Spleen (tissue), 7 donors: ENCODE results near the gene MYH2.

ENCODE experiments used
- CTCF ChIP-seq, 11 experiments: fragments of 200-600 bp in 7 of 11; fragments of 450-650 bp in 4 of 11; sonication (generic) in 4 of 11; IDR thresholded peaks in 8 of 11; conservative IDR thresholded peaks in 3 of 11; 1 replicate in 7 of 11; 2 replicates in 4 of 11; pipeline versions ENCODE4 v1.4.0 to v1.8.0; 2016 to 2021; ENCODE audit warnings: antibody characterized with exemption in 11 of 11, inconsistent platforms in 4 of 11, mild to moderate bottlenecking in 1 of 11
- POLR2A ChIP-seq, 3 donors: fragments of 450-650 bp; IDR thresholded peaks; one replicate each; pipeline ENCODE4 v1.5.1; 2017; ENCODE audit warnings: antibody characterized with exemption in 3 of 3, mild to moderate bottlenecking in 1 of 3
- POLR2AphosphoS5 ChIP-seq, 3 donors: sonication (generic); formaldehyde crosslinking; IDR thresholded peaks; one replicate each; pipeline ENCODE4 v1.5.1; 2017; ENCODE audit warnings: antibody characterized with exemption in 3 of 3
- donor health status: DM: no; HTN: no; CAD: no; lungs with moderate emphysema.
- donor health status: DM: no; HTN: no; CAD: no.
- donor health status: DM: no; HTN: no; CAD: no.

- TF ChIP-seq POLR2AphosphoS5 (IDR thresholded peaks at IDR 0.05) (no peak), POLR2A (IDR thresholded peaks at IDR 0.05) (no peak), CTCF (IDR thresholded peaks at IDR 0.05 in 8 of 11, conservative IDR thresholded peaks at IDR 0.05 in 3 of 11) (no peak)
These were observed 49.5 kb downstream of the MYH2 start for GRCh38 chr17:10499950-10500349.
